A549 (cell line): ENCODE data around the gene CHRD. TPM values are rescaled to one million over a fixed set of nuclear protein-coding genes. Genes with fewer than 3 reads are reported as not detected.

Experiments used
- ATAC-seq, 2 experiments: fragments of 200-7000 bp in 1 of 2; fragments of >200 bp in 1 of 2; cut with Nextera tagmentation in 1 of 2; cut with Tn5 transposase in 1 of 2; 3 replicates each; pipeline versions ENCODE4 v1.8.0 to v1.9.1; 2018 to 2020; ENCODE audit warnings: mild to moderate bottlenecking in 1 of 2, moderate library complexity in 1 of 2
- CTCF ChIA-PET: fragments of 300-600 bp; sonication (Branson Sonifier 250); formaldehyde crosslinking; extraction: SDS; loops from one replicate; lab custom pipeline; 2021; ENCODE audit warnings: antibody characterized with exemption, inconsistent platforms; lab: Yijun Ruan, JAX
- POLR2A ChIA-PET: fragments of 350-600 bp; formaldehyde crosslinking; extraction: SDS; loops from one replicate; lab custom pipeline; 2021; ENCODE audit warnings: antibody characterized with exemption, inconsistent platforms; lab: Yijun Ruan, JAX
- DNase-seq, 2 experiments: peaks; one replicate each; pipeline versions ENCODE4 v3.0.0 to v3.0.0-alpha.2; 2011 to 2016; ENCODE audit warnings: low read depth in 1 of 2, low spot score in 1 of 2
- FAIRE-seq: peaks from 2 replicates; lab custom pipeline; 2011; peaks lifted over from hg19 to GRCh38; lab: Jason Lieb, UNC
- H3K27ac ChIP-seq, 2 experiments: fragments of >200 bp; sonication (Bioruptor Twin); formaldehyde crosslinking; 3 replicates each; pipeline ENCODE4 v1.5.1; 2016 to 2017
- H3K4me1 ChIP-seq: fragments of >200 bp; sonication (Bioruptor Twin); formaldehyde crosslinking; 3 replicates; pipeline ENCODE4 v1.6.1; 2016
- H3K4me2 ChIP-seq: fragments of >200 bp; sonication (Bioruptor Twin); formaldehyde crosslinking; 3 replicates; pipeline ENCODE4 v1.6.1; 2016
- H3K4me3 ChIP-seq: fragments of >200 bp; sonication (Bioruptor Twin); formaldehyde crosslinking; 3 replicates; pipeline ENCODE4 v1.5.1; 2016
- H3K9me3 ChIP-seq: fragments of >200 bp; sonication (Bioruptor Twin); formaldehyde crosslinking; 3 replicates; pipeline ENCODE4 v1.6.1; 2016
- BHLHE40 ChIP-seq: IDR thresholded peaks from 2 replicates; pipeline ENCODE4 v1.6.1; 2012; ENCODE audit warnings: low read depth, low read length, inconsistent platforms
- FOXS1 ChIP-seq: fragments of 250-450 bp; sonication (Bioruptor Pico); IDR thresholded peaks from 2 replicates; pipeline ENCODE4 v1.5.0; 2020; ENCODE audit warnings: mild to moderate bottlenecking, moderate library complexity
- HDAC2 ChIP-seq: fragments of 200-600 bp; sonication (generic); IDR thresholded peaks from 2 replicates; pipeline ENCODE4 v1.6.1; 2016
- HOXA7 ChIP-seq: fragments of 250-450 bp; sonication (Bioruptor Pico); IDR thresholded peaks from 2 replicates; pipeline ENCODE4 v1.5.0; 2020; ENCODE audit warnings: mild to moderate bottlenecking, moderate library complexity
- HOXB13 ChIP-seq: fragments of 250-450 bp; sonication (Bioruptor Pico); IDR thresholded peaks from 2 replicates; pipeline ENCODE4 v1.5.0; 2020; ENCODE audit warnings: low read depth, mild to moderate bottlenecking, moderate library complexity
- JUNB ChIP-seq: fragments of >200 bp; sonication (Bioruptor Twin); formaldehyde crosslinking; IDR thresholded peaks from 2 replicates; pipeline ENCODE4 v1.6.1; 2016
- KDM5A ChIP-seq: fragments of 200-600 bp; sonication (generic); IDR thresholded peaks from 2 replicates; pipeline ENCODE4 v1.6.1; 2016; ENCODE audit warnings: antibody characterized with exemption, mild to moderate bottlenecking
- MAZ ChIP-seq: fragments of 150-350 bp; IDR thresholded peaks from 2 replicates; pipeline ENCODE4 v1.6.1; 2014; ENCODE audit warnings: antibody characterized with exemption, low read depth, low read length, borderline replicate concordance
- MYC ChIP-seq: IDR thresholded peaks from 2 replicates; pipeline ENCODE4 v1.6.1; 2012; ENCODE audit warnings: mild to moderate bottlenecking, inconsistent platforms, low read length, improper control_type of control experiment, borderline replicate concordance
- PHF8 ChIP-seq: fragments of 200-600 bp; sonication (generic); IDR thresholded peaks from 2 replicates; pipeline ENCODE4 v1.6.1; 2016; ENCODE audit warnings: low read depth, mild to moderate bottlenecking, antibody characterized with exemption, moderate library complexity, borderline replicate concordance
- POLR2A ChIP-seq: IDR thresholded peaks from 2 replicates; pipeline ENCODE4 v1.6.1; 2012; ENCODE audit warnings: mild to moderate bottlenecking, low read length
- POLR2AphosphoS2 ChIP-seq: conservative IDR thresholded peaks from 2 replicates; pipeline ENCODE4 v1.6.1; 2012; ENCODE audit warnings: low read length, improper control_type of control experiment, inconsistent platforms
- RCOR1 ChIP-seq: fragments of 150-350 bp; IDR thresholded peaks from 2 replicates; pipeline ENCODE4 v1.6.1; 2014; ENCODE audit warnings: antibody characterized with exemption, low read length, low read depth
- RFX5 ChIP-seq: fragments of 450-650 bp; IDR thresholded peaks from 2 replicates; pipeline ENCODE4 v1.7.1; 2014; ENCODE audit warnings: antibody characterized with exemption, mild to moderate bottlenecking, moderate library complexity
- TP53 ChIP-seq: fragments of 250-450 bp; sonication (Bioruptor Pico); IDR thresholded peaks from 2 replicates; pipeline ENCODE4 v1.5.0; 2021; ENCODE audit warnings: mild to moderate bottlenecking, moderate library complexity
- ZNF302 ChIP-seq: fragments of 250-450 bp; sonication (Bioruptor Pico); IDR thresholded peaks from 2 replicates; pipeline ENCODE4 v1.9.0; 2021; ENCODE audit warnings: inconsistent platforms, mild to moderate bottlenecking, moderate library complexity
- WGBS: methylation state at CpG from one replicate; pipeline ENCODE4 v1.1.6; 2017; ENCODE audit errors: missing lambda C conversion rate; 5-methylcytosine and 5-hydroxymethylcytosine counted together
- polyA plus RNA-seq, 4 experiments: library from polyadenylated mRNA; depleted of rRNA in 3 of 4; stranded (reverse); fragments of >200 nt; fragmentation: RNase III in 1 of 4; extraction: RNeasy Plus Mini Kit Qiagen cat#74134 plus additional on column Dnase treatment in 1 of 4; gene quantifications; 2 replicates in 3 of 4; 3 replicates in 1 of 4; pipeline ENCODE4 v1.2.3, GENCODE V29; 2011 to 2017
- TF ChIP-seq, protein P1 (sequence below): fragments of >200 bp; sonication (Bioruptor Twin); formaldehyde crosslinking; IDR thresholded peaks from 3 replicates; pipeline ENCODE4 v1.6.1; 2016
- TF ChIP-seq, protein P2 (sequence below): fragments of 250-450 bp; sonication (Bioruptor Pico); IDR thresholded peaks from 2 replicates; pipeline ENCODE4 v1.5.0; 2020; ENCODE audit warnings: low read depth, mild to moderate bottlenecking, moderate library complexity
- TF ChIP-seq, protein P3 (sequence below): IDR thresholded peaks from 2 replicates; pipeline ENCODE4 v1.6.1; 2012

CHRD gene
- polyA plus RNA-seq, 2 of the 4 experiments (the other 2 are of a cell fraction): 0.13 to 0.19 TPM

DNA sequence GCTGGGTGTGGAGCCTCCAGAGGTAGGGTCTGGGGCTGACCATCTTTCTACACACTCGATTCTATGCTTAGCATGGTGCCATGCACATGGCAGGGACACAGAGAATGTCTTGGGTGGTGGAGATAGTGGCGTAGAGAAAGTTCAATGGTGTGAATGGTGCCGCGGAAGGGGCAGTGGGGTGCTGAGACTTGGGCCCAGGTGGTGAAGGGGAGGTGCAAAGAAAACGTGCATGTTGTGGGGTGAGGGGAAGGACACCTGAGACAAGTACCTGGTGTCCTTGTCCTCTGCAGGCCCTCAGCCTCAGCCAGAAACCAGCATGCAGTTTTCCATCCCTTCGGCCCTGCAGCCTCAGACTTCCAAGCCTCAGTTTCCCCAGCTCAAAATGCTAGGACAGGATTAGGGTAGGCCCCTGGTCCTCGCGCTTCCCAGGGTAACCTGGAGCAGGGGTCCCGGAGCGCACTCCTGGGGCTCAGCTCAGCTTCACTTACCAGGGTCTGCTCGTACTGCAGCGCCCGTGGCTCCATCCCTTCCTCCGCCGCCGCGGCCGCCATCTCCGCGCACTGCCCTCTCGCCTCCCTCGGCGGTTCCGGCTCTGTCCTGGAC lies 18.8 kb upstream of the CHRD start:
- CTCF ChIA-PET: interaction anchor here (0.6 to 1.6 kb wide), 6 partner anchors 9 to 201 kb away, joined by 3 to 6 read pairs (median 3); partner anchors contain the start of gene EPHB3
- DNase-seq: no peak
- WGBS: 11% methylated on average over 18 of the region's 24 CpGs

DNA sequence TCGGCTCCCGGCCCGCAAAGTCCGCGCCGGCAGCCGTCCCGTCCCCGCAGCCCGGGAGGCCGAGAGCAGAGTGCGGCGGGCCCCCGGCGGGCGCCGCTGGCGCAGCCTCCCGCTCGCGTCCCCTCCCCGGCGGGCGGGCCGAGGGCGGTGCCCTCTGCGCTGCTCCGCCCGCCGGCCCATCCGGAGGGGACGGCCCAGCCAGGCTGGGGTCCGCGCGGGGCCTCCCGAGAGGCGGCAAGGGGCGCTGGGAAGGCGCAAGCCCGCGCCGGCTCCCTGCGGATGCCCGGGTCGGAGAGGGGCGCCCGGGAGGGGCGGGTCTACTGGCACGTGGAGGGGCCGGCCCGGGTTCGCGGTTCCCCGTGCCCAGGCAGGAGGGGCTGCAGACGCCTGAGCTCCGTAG lies 18.3 kb upstream of the CHRD start, which contains the start of the genes CLCN2 and POLR2H:
Gene CLCN2 (minus strand): TSS at position 74 of the 400 bp plus-strand sequence. CDS start 126 bp downstream, outside the sequence.
Gene POLR2H (plus strand): TSS at position 179 of the 400 bp plus-strand sequence. CDS start 1,783 bp downstream, outside the sequence.
- no CpG with 5 or more reads among the region's 56 CpGs for WGBS
- FAIRE-seq (no peak), ATAC-seq (peak; percentile 48 to 56), DNase-seq (peak in 1 of 2 experiments; percentile 28)
- H3K9me3 ChIP-seq: no peaks in the 10 kb centered on the region
- peak within 1 kb of the TSS; percentile 79 for H3K4me3 ChIP-seq
- H3K4me2 ChIP-seq: peak within 1 kb of the TSS; percentile 97
- peaks cover 20% of the 10 kb centered on the region for H3K4me1 ChIP-seq
- H3K27ac ChIP-seq: peak within 1 kb of the TSS; percentile 94 to 97
- ChIA-PET POLR2A (interaction anchor here (0.9 to 1.4 kb wide), 3 partner anchors 10 to 18 kb away, joined by 3 to 4 read pairs (median 3); no protein-coding TSS in a partner anchor), CTCF (interaction anchor here (0.9 to 1.6 kb wide), 4 partner anchors 8 to 26 kb away, joined by 3 to 5 read pairs (median 3); no protein-coding TSS in a partner anchor)
- no peak for TF ChIP-seq ZNF302
- 0 out of 2 replicates have a peak, but pooled peaks have one; percentile 39 for TF ChIP-seq MYC
- TF ChIP-seq, protein P1, sequence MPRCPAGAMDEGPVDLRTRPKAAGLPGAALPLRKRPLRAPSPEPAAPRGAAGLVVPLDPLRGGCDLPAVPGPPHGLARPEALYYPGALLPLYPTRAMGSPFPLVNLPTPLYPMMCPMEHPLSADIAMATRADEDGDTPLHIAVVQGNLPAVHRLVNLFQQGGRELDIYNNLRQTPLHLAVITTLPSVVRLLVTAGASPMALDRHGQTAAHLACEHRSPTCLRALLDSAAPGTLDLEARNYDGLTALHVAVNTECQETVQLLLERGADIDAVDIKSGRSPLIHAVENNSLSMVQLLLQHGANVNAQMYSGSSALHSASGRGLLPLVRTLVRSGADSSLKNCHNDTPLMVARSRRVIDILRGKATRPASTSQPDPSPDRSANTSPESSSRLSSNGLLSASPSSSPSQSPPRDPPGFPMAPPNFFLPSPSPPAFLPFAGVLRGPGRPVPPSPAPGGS: 0 out of 3 replicates have a peak, but pooled peaks have one; percentile 44
- no peak for TF ChIP-seq PHF8
- TF ChIP-seq HDAC2: no peak
- no peak for TF ChIP-seq RCOR1
- TF ChIP-seq JUNB: no peak
- no peak for TF ChIP-seq MAZ
- no peak for TF ChIP-seq KDM5A
- no peak for TF ChIP-seq BHLHE40
- peak; percentile 54 for TF ChIP-seq POLR2A
- TF ChIP-seq HOXB13: no peak
- TF ChIP-seq, protein P2, sequence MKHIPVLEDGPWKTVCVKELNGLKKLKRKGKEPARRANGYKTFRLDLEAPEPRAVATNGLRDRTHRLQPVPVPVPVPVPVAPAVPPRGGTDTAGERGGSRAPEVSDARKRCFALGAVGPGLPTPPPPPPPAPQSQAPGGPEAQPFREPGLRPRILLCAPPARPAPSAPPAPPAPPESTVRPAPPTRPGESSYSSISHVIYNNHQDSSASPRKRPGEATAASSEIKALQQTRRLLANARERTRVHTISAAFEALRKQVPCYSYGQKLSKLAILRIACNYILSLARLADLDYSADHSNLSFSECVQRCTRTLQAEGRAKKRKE (CRISPR knock-in tag): no peak

More for the DNA sequence above, 18.8 kb upstream of the CHRD start:
- FAIRE-seq (no peak), ATAC-seq (0 out of 6 replicates have a peak, but pooled peaks of 1 of the 2 experiments have one; percentile 0)
- Histone ChIP-seq H3K27ac (peak overlapping the region; percentile 94 to 97), H3K4me1 (peaks cover 20% of the 10 kb centered on the region), H3K9me3 (no peaks in the 10 kb centered on the region), H3K4me2 (peak overlapping the region; percentile 97), H3K4me3 (peak overlapping the region; percentile 79)
- TF ChIP-seq TP53 (CRISPR knock-in tag): no peak
- TF ChIP-seq RFX5: no peak
- no peak for TF ChIP-seq HOXA7 (CRISPR knock-in tag)
- TF ChIP-seq PHF8: 0 out of 2 replicates have a peak, but pooled peaks have one; percentile 1
- TF ChIP-seq POLR2AphosphoS2: no peak
- TF ChIP-seq, protein P3, sequence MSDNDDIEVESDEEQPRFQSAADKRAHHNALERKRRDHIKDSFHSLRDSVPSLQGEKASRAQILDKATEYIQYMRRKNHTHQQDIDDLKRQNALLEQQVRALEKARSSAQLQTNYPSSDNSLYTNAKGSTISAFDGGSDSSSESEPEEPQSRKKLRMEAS: peak; percentile 9; the same call in 1 of the 2 replicates
- no peak for TF ChIP-seq FOXS1 (CRISPR knock-in tag)
- POLR2A ChIA-PET: interaction anchor here (1.1 kb wide), 1 partner anchor 15 kb away, joined by 3 read pairs; no protein-coding TSS in a partner anchor
